ENCODE measurements around the gene IRGC.

The IRGC gene

DNA sequence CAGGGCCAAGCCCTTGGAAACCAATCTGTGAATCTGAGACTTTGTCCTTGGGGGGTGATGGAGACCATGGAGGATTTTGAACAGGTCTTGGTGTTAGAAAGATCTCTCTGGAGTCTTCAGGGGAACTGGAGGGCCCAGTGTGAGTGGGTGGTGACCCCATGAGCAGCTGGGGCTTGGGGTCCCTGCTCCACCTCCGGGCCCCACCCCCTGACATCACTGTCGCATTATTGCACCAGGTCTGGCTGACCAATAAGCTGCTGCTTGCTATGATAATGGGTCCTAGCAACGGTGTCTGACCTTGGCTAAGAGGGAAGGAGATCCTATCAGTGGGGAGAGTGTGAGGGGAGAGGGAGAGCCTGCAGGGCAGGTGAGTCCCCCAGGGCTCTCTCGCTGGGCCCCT is at the start of gene IRGC:
Gene IRGC, plus strand, starts transcription at position 301 of the 400 bp plus-strand sequence. CDS start 2,483 bp downstream, outside the sequence.
- TF ChIP-seq ARNTL (CRISPR knock-in tag; IDR thresholded peaks at IDR 0.05; ENCODE audit: borderline replicate concordance, low read depth) (no peak), ISL1 (CRISPR knock-in tag; IDR thresholded peaks at IDR 0.05) (no peak), ZNF8 (CRISPR knock-in tag; IDR thresholded peaks at IDR 0.05) (no peak), ZNF70 (CRISPR knock-in tag; IDR thresholded peaks at IDR 0.05) (no peak), ZC3H10 (CRISPR knock-in tag; IDR thresholded peaks at IDR 0.05) (no peak), OSR1 (CRISPR knock-in tag; IDR thresholded peaks at IDR 0.05) (no peak), GLIS3 (CRISPR knock-in tag; IDR thresholded peaks at IDR 0.05) (no peak), ZFP30 (CRISPR knock-in tag; IDR thresholded peaks at IDR 0.05) (no peak), PPARA (CRISPR knock-in tag; IDR thresholded peaks at IDR 0.05; ENCODE audit: borderline replicate concordance) (no peak), SNAI2 (CRISPR knock-in tag; IDR thresholded peaks at IDR 0.05) (no peak), TOX (CRISPR knock-in tag; IDR thresholded peaks at IDR 0.05; ENCODE audit: borderline replicate concordance) (no peak), TCF4 (CRISPR knock-in tag; IDR thresholded peaks at IDR 0.05; ENCODE audit: borderline replicate concordance) (no peak), RARB (CRISPR knock-in tag; IDR thresholded peaks at IDR 0.05) (no peak)
- TF ChIP-seq, protein P1, sequence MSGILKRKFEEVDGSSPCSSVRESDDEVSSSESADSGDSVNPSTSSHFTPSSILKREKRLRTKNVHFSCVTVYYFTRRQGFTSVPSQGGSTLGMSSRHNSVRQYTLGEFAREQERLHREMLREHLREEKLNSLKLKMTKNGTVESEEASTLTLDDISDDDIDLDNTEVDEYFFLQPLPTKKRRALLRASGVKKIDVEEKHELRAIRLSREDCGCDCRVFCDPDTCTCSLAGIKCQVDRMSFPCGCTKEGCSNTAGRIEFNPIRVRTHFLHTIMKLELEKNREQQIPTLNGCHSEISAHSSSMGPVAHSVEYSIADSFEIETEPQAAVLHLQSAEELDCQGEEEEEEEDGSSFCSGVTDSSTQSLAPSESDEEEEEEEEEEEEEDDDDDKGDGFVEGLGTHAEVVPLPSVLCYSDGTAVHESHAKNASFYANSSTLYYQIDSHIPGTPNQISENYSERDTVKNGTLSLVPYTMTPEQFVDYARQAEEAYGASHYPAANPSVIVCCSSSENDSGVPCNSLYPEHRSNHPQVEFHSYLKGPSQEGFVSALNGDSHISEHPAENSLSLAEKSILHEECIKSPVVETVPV (CRISPR knock-in tag; IDR thresholded peaks at IDR 0.05): no peak
- TF ChIP-seq, protein P2, sequence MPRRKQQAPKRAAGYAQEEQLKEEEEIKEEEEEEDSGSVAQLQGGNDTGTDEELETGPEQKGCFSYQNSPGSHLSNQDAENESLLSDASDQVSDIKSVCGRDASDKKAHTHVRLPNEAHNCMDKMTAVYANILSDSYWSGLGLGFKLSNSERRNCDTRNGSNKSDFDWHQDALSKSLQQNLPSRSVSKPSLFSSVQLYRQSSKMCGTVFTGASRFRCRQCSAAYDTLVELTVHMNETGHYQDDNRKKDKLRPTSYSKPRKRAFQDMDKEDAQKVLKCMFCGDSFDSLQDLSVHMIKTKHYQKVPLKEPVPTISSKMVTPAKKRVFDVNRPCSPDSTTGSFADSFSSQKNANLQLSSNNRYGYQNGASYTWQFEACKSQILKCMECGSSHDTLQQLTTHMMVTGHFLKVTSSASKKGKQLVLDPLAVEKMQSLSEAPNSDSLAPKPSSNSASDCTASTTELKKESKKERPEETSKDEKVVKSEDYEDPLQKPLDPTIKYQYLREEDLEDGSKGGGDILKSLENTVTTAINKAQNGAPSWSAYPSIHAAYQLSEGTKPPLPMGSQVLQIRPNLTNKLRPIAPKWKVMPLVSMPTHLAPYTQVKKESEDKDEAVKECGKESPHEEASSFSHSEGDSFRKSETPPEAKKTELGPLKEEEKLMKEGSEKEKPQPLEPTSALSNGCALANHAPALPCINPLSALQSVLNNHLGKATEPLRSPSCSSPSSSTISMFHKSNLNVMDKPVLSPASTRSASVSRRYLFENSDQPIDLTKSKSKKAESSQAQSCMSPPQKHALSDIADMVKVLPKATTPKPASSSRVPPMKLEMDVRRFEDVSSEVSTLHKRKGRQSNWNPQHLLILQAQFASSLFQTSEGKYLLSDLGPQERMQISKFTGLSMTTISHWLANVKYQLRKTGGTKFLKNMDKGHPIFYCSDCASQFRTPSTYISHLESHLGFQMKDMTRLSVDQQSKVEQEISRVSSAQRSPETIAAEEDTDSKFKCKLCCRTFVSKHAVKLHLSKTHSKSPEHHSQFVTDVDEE (CRISPR knock-in tag; IDR thresholded peaks at IDR 0.05): no peak
- TF ChIP-seq, protein P3, sequence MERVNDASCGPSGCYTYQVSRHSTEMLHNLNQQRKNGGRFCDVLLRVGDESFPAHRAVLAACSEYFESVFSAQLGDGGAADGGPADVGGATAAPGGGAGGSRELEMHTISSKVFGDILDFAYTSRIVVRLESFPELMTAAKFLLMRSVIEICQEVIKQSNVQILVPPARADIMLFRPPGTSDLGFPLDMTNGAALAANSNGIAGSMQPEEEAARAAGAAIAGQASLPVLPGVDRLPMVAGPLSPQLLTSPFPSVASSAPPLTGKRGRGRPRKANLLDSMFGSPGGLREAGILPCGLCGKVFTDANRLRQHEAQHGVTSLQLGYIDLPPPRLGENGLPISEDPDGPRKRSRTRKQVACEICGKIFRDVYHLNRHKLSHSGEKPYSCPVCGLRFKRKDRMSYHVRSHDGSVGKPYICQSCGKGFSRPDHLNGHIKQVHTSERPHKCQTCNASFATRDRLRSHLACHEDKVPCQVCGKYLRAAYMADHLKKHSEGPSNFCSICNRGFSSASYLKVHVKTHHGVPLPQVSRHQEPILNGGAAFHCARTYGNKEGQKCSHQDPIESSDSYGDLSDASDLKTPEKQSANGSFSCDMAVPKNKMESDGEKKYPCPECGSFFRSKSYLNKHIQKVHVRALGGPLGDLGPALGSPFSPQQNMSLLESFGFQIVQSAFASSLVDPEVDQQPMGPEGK (CRISPR knock-in tag; IDR thresholded peaks at IDR 0.05; ENCODE audit: borderline replicate concordance): no peak
- ATAC-seq: no peak

DNA sequence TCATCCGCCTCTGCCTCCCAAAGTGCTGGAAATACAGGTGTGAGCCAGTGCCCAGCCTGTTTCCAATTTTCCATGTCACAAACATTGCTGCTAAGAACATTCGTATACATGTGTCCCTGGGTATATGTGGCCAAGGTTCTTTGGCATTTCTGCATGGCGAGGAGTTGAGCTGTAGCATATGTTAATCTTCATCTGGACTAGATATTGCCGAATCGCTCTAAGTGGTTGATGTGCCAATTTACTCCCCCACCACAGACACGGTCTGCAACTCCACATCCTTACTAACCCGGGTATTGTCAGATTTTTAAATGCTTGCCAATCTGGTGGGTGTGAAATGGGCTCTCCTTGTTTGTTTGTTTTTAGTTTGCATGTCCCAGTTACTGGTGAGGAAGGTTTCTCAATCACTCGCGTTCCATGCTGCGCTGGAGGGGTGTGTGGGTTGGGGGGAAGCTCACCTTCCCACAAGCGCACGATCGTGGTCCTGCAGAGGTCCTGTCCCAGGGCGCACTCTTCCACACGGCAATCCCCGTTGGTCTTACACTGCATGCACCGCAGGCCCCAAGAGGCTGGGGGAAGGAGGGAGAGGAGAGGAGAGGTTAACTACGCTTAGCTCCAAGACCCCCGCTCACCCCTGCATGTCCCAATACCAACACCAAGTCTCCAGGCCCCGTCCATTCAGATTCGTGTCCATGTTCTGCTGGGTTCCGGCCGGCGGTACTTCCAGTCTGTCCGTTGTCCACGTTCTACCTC is 48.6 kb upstream of the IRGC start:
- ATAC-seq: no peak
- TF ChIP-seq, protein P4, sequence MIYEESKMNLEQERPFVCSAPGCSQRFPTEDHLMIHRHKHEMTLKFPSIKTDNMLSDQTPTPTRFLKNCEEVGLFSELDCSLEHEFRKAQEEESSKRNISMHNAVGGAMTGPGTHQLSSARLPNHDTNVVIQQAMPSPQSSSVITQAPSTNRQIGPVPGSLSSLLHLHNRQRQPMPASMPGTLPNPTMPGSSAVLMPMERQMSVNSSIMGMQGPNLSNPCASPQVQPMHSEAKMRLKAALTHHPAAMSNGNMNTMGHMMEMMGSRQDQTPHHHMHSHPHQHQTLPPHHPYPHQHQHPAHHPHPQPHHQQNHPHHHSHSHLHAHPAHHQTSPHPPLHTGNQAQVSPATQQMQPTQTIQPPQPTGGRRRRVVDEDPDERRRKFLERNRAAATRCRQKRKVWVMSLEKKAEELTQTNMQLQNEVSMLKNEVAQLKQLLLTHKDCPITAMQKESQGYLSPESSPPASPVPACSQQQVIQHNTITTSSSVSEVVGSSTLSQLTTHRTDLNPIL (CRISPR knock-in tag; IDR thresholded peaks at IDR 0.05; ENCODE audit: low read depth): no peak
- TF ChIP-seq ISL1 (CRISPR knock-in tag; IDR thresholded peaks at IDR 0.05): no peak
- TF ChIP-seq RARB (CRISPR knock-in tag; IDR thresholded peaks at IDR 0.05): no peak
- TF ChIP-seq, protein P2 (CRISPR knock-in tag; IDR thresholded peaks at IDR 0.05): no peak
- no peak for TF ChIP-seq OSR1 (CRISPR knock-in tag; IDR thresholded peaks at IDR 0.05)
- no peak for TF ChIP-seq ZNF8 (CRISPR knock-in tag; IDR thresholded peaks at IDR 0.05)
- no peak for TF ChIP-seq ZNF565 (CRISPR knock-in tag; conservative IDR thresholded peaks at IDR 0.05; ENCODE audit: low read depth)
- TF ChIP-seq, protein P1 (CRISPR knock-in tag; IDR thresholded peaks at IDR 0.05): no peak
- no peak for TF ChIP-seq SNAI2 (CRISPR knock-in tag; IDR thresholded peaks at IDR 0.05)
- no peak for TF ChIP-seq ZNF70 (CRISPR knock-in tag; IDR thresholded peaks at IDR 0.05)
- no peak for TF ChIP-seq TCF4 (CRISPR knock-in tag; IDR thresholded peaks at IDR 0.05; ENCODE audit: borderline replicate concordance)
- no peak for TF ChIP-seq ZFP3 (CRISPR knock-in tag; IDR thresholded peaks at IDR 0.05)
- no peak for TF ChIP-seq CSDC2 (CRISPR knock-in tag; IDR thresholded peaks at IDR 0.05)
- TF ChIP-seq TOX (CRISPR knock-in tag; IDR thresholded peaks at IDR 0.05; ENCODE audit: borderline replicate concordance): no peak
- no peak for TF ChIP-seq ZFP30 (CRISPR knock-in tag; IDR thresholded peaks at IDR 0.05)
- no peak for TF ChIP-seq PPARA (CRISPR knock-in tag; IDR thresholded peaks at IDR 0.05; ENCODE audit: borderline replicate concordance)
- TF ChIP-seq POU6F1 (CRISPR knock-in tag; IDR thresholded peaks at IDR 0.05; ENCODE audit: borderline replicate concordance, low read depth): no peak
- no peak for TF ChIP-seq GLIS3 (CRISPR knock-in tag; IDR thresholded peaks at IDR 0.05)
